K562 (cell line): ENCODE data around the gene ZCWPW1. TPM values are rescaled to one million over a fixed set of nuclear protein-coding genes. Genes with fewer than 3 reads are reported as not detected.

ENCODE experiments used
- HDAC3 ChIP-seq: fragments of 450-650 bp; IDR thresholded peaks from 2 replicates; pipeline ENCODE4 v1.6.1; 2018; ENCODE audit warnings: borderline replicate concordance, mild to moderate bottlenecking, moderate library complexity; ENCODE audit not compliant: partially characterized antibody
- LARP7 ChIP-seq: fragments of 450-650 bp; IDR thresholded peaks from 2 replicates; pipeline ENCODE4 v1.6.1; 2016
- SAFB ChIP-seq: fragments of 200-400 bp; formaldehyde crosslinking; IDR thresholded peaks from 2 replicates; pipeline ENCODE4 v1.6.1; 2017; ENCODE audit warnings: low read depth, low read length, borderline replicate concordance
- TCF7 ChIP-seq: sonication (generic); IDR thresholded peaks from 2 replicates; pipeline ENCODE4 v1.6.1; 2016; ENCODE audit warnings: antibody characterized with exemption, borderline replicate concordance
- THRA ChIP-seq: fragments of 450-650 bp; IDR thresholded peaks from 2 replicates; pipeline ENCODE4 v1.6.1; 2017; ENCODE audit warnings: mild to moderate bottlenecking, moderate library complexity
- UBTF ChIP-seq, 2 experiments: IDR thresholded peaks; 2 replicates each; pipeline ENCODE4 v1.6.1; 2012; ENCODE audit warnings: improper control_type of control experiment in 2 of 2, low read depth in 2 of 2, low read length in 2 of 2, borderline replicate concordance in 1 of 2
- ZBTB40 ChIP-seq, 2 experiments: fragments of 450-650 bp in 1 of 2; sonication (generic) in 1 of 2; formaldehyde crosslinking in 1 of 2; IDR thresholded peaks; 2 replicates each; pipeline versions ENCODE4 v1.7.1 to v1.9.0; 2016 to 2022; ENCODE audit warnings: inconsistent platforms in 1 of 2, mild to moderate bottlenecking in 1 of 2, missing genetic modification reagents in 1 of 2
- ZNF668 ChIP-seq: fragments of 250-450 bp; sonication (Bioruptor Pico); IDR thresholded peaks from 2 replicates; pipeline ENCODE4 v1.8.0; 2022; ENCODE audit warnings: mild to moderate bottlenecking, inconsistent platforms
- ZNF740 ChIP-seq, 3 experiments: fragments of 200-800 bp in 1 of 3; sonication (Bioruptor generic) in 1 of 3; sonication (generic) in 1 of 3; formaldehyde crosslinking in 1 of 3; IDR thresholded peaks; 2 replicates each; pipeline versions ENCODE4 v1.6.1 to v1.8.0; 2016 to 2022; ENCODE audit warnings: mild to moderate bottlenecking in 2 of 3, missing compliant biosample characterization in 2 of 3, missing genetic modification characterization in 2 of 3, missing genetic modification reagents in 1 of 3
- ZNF830 ChIP-seq: fragments of 250-450 bp; sonication (Bioruptor Pico); IDR thresholded peaks from 2 replicates; pipeline ENCODE4 v1.5.0; 2021; ENCODE audit warnings: mild to moderate bottlenecking
- polyA plus RNA-seq, 8 experiments: library from polyadenylated mRNA; depleted of rRNA in 4 of 8; stranded (reverse) in 5 of 8; unstranded in 3 of 8; fragments of >200 nt; fragmentation: Nextera tagmentation in 2 of 8; fragmentation: Illumina TruSeq in 1 of 8; extraction: Ambion mirVana in 2 of 8; extraction: Trizol in 1 of 8; gene quantifications; 2 replicates each; pipeline versions ENCODE4 v1.2.1 to v1.2.3, GENCODE V29; 2011 to 2014; ENCODE audit warnings: inconsistent platforms in 1 of 8, missing spikeins in 1 of 8
- total RNA-seq, 7 experiments: library from RNA; depleted of rRNA in 6 of 7; stranded (reverse); fragments of >200 nt in 6 of 7; fragmentation: Illumina TruSeq in 2 of 7; extraction: Trizol in 2 of 7; gene quantifications; 2 replicates each; pipeline versions ENCODE4 v1.2.1 to v1.2.3, GENCODE V29; 2011 to 2021; ENCODE audit warnings: low replicate concordance in 1 of 7

ZCWPW1 gene
- total and polyA plus RNA-seq, 9 of the 15 experiments (the other 6 are each of a cell fraction or from before 2014, with no cell fraction given): 0.18 to 1.7 (median 1.2) TPM

GRCh38 chr7:100444311-100445278, 16.1 kb upstream of the ZCWPW1 start (continued):
- TF ChIP-seq UBTF (IDR thresholded peaks at IDR 0.05; ENCODE audit: borderline replicate concordance in 1 of 2, low read depth in 2 of 2, low read length in 2 of 2): 0 out of 4 replicates have a peak, but pooled peaks have one; percentile 42 to 44
- TF ChIP-seq ZNF740 (CRISPR knock-in tag; IDR thresholded peaks at IDR 0.05): no peak
- peak in 1 of 2 experiments; percentile 63; a peak in 1 of 4 replicates for TF ChIP-seq ZNF740 (tag; IDR thresholded peaks at IDR 0.05)
- no peak for TF ChIP-seq ZNF668 (CRISPR knock-in tag)
- TF ChIP-seq ZBTB40 (IDR thresholded peaks at IDR 0.05): peak; percentile 40; the same call in 1 of the 2 replicates
- no peak for TF ChIP-seq ZBTB40 (CRISPR knock-in tag; IDR thresholded peaks at IDR 0.05)
- peak; percentile 70 for TF ChIP-seq HDAC3
- TF ChIP-seq TCF7: no peak
- TF ChIP-seq ZNF830 (CRISPR knock-in tag): 0 out of 2 replicates have a peak, but pooled peaks have one; percentile 43
- TF ChIP-seq LARP7: peak; percentile 61
- no peak for TF ChIP-seq THRA
- TF ChIP-seq SAFB: no peak
